GM12878 (cell line): Measurements from ENCODE around the gene ZNF200. TPM values are rescaled to one million over a fixed set of nuclear protein-coding genes. Genes with fewer than 3 reads are reported as not detected.

Experiments
- ATAC-seq: fragments of 200-7000 bp; cut with Tn5 transposase; 3 replicates; pipeline ENCODE4 v1.9.1; 2020; ENCODE audit warnings: mild to moderate bottlenecking, moderate library complexity
- BruUV-seq: library from RNA; stranded (reverse); fragments of 400-500 nt; replicated peaks from 2 replicates; lab custom pipeline; 2021; lab: Mats Ljungman, UMichigan
- CTCF ChIA-PET: fragments of 300-600 bp; sonication (Branson Sonifier 250); formaldehyde crosslinking; extraction: SDS; loops from one replicate; lab custom pipeline; 2021; ENCODE audit warnings: inconsistent platforms; lab: Yijun Ruan, JAX
- POLR2A ChIA-PET: fragments of 350-600 bp; formaldehyde crosslinking; extraction: SDS; loops from one replicate; lab custom pipeline; 2021; ENCODE audit warnings: inconsistent platforms; lab: Charles Lee
- RAD21 ChIA-PET: fragments of 300-600 bp; sonication (Branson Sonifier 250); formaldehyde crosslinking; loops from one replicate; lab custom pipeline; 2023; ENCODE audit warnings: antibody characterized with exemption; ENCODE audit not compliant: unreplicated experiment; lab: Charles Lee
- SMC1A ChIA-PET: fragments of 300-600 bp; sonication (Branson Sonifier 250); formaldehyde crosslinking; loops from one replicate; lab custom pipeline; 2023; ENCODE audit not compliant: unreplicated experiment, uncharacterized antibody; lab: Charles Lee
- DNase-seq: peaks from one replicate; pipeline ENCODE4 v3.0.0-alpha.2; 2011; ENCODE audit warnings: low read depth, low spot score
- FAIRE-seq: peaks from 3 replicates; lab custom pipeline; 2011; peaks lifted over from hg19 to GRCh38; lab: Jason Lieb, UNC
- H2AFZ ChIP-seq: 2 replicates; pipeline ENCODE4 v1.6.0; 2011; ENCODE audit warnings: low read depth, low read length, control low read depth; ENCODE audit not compliant: control insufficient read depth
- H3K27ac ChIP-seq: 2 replicates; pipeline ENCODE4 v1.5.1; 2011; ENCODE audit warnings: control low read depth; ENCODE audit not compliant: control insufficient read depth, insufficient read depth
- H3K27me3 ChIP-seq, 2 experiments: replicated peaks in 1 of 2; 2 replicates each; pipeline versions ENCODE4 v1.6.0 to v1.6.1; 2011; ENCODE audit warnings: low read length in 1 of 2; ENCODE audit not compliant: control insufficient read depth in 2 of 2, insufficient read depth in 2 of 2
- H3K36me3 ChIP-seq, 2 experiments: 2 replicates each; pipeline ENCODE4 v1.5.1; 2011; ENCODE audit warnings: low read length in 1 of 2; ENCODE audit not compliant: control insufficient read depth in 2 of 2, insufficient read depth in 2 of 2
- H3K4me1 ChIP-seq: 2 replicates; pipeline ENCODE4 v1.6.1; 2011; ENCODE audit warnings: mild to moderate bottlenecking, low read length, moderate library complexity, mixed read lengths; ENCODE audit not compliant: control insufficient read depth, insufficient read depth
- H3K4me2 ChIP-seq: 2 replicates; pipeline ENCODE4 v1.6.0; 2011; ENCODE audit warnings: control low read depth; ENCODE audit not compliant: control insufficient read depth, insufficient read depth
- H3K4me3 ChIP-seq: fragments of 200-600 bp; sonication (generic); 2 replicates; pipeline ENCODE4 v1.5.1; 2016
- H3K79me2 ChIP-seq: 2 replicates; pipeline ENCODE4 v1.6.0; 2011; ENCODE audit warnings: low read length; ENCODE audit not compliant: control insufficient read depth, insufficient read depth
- H3K9ac ChIP-seq: 2 replicates; pipeline ENCODE4 v1.8.0; 2011; ENCODE audit warnings: low read length, control low read depth, mixed read lengths; ENCODE audit not compliant: control insufficient read depth, insufficient read depth
- H3K9me3 ChIP-seq: replicated peaks from 3 replicates; pipeline ENCODE4 v1.5.1; 2011; ENCODE audit warnings: mild to moderate bottlenecking, low read length; ENCODE audit not compliant: control insufficient read depth, insufficient read depth
- H4K20me1 ChIP-seq: 2 replicates; pipeline ENCODE4 v1.6.0; 2011; ENCODE audit not compliant: control insufficient read depth, insufficient read depth
- BACH1 ChIP-seq: fragments of 450-650 bp; IDR thresholded peaks from 2 replicates; pipeline ENCODE4 v1.6.1; 2017; ENCODE audit warnings: mild to moderate bottlenecking, borderline replicate concordance
- CBFB ChIP-seq: IDR thresholded peaks from 2 replicates; pipeline ENCODE4 v1.6.1; 2016; ENCODE audit warnings: antibody characterized with exemption, low read depth
- CEBPB ChIP-seq, 2 experiments: fragments of 150-350 bp in 1 of 2; IDR thresholded peaks; 2 replicates each; pipeline ENCODE4 v1.6.1; 2012 to 2014; ENCODE audit warnings: low read depth in 2 of 2, low read length in 2 of 2, borderline replicate concordance in 1 of 2, inconsistent platforms in 1 of 2
- CREB1 ChIP-seq: IDR thresholded peaks from 2 replicates; pipeline ENCODE4 v1.6.1; 2012; ENCODE audit warnings: low read depth, mild to moderate bottlenecking, inconsistent platforms
- GATAD2B ChIP-seq: fragments of 450-650 bp; conservative IDR thresholded peaks from 2 replicates; pipeline ENCODE4 v1.6.1; 2017; ENCODE audit warnings: low read depth, mild to moderate bottlenecking, moderate library complexity
- KDM1A ChIP-seq: fragments of 200-600 bp; sonication (generic); IDR thresholded peaks from 2 replicates; pipeline ENCODE4 v1.6.1; 2016; ENCODE audit warnings: borderline replicate concordance
- MYB ChIP-seq: fragments of 150-350 bp; IDR thresholded peaks from 2 replicates; pipeline ENCODE4 v1.6.1; 2014; ENCODE audit warnings: mild to moderate bottlenecking, low read depth, low read length, borderline replicate concordance
- NFYA ChIP-seq: IDR thresholded peaks from 2 replicates; pipeline ENCODE4 v1.6.1; 2011; ENCODE audit warnings: low read depth, mild to moderate bottlenecking, low read length, improper control_type of control experiment, borderline replicate concordance
- SIX5 ChIP-seq: IDR thresholded peaks from 2 replicates; pipeline ENCODE4 v1.6.1; 2011; ENCODE audit warnings: mild to moderate bottlenecking, low read depth, low read length, moderate library complexity; ENCODE audit not compliant: severe bottlenecking
- SREBF1 ChIP-seq: IDR thresholded peaks from 2 replicates; pipeline ENCODE4 v1.6.1; 2012; ENCODE audit warnings: mild to moderate bottlenecking, low read length
- SRF ChIP-seq, 2 experiments: IDR thresholded peaks; 2 replicates each; pipeline ENCODE4 v1.6.1; 2011; ENCODE audit warnings: low read depth in 2 of 2, low read length in 2 of 2, mild to moderate bottlenecking in 1 of 2, moderate library complexity in 1 of 2
- USF1 ChIP-seq: IDR thresholded peaks from 2 replicates; pipeline ENCODE4 v1.6.1; 2011; ENCODE audit warnings: borderline replicate concordance, low read depth, mild to moderate bottlenecking, moderate library complexity, mixed read lengths, low read length; ENCODE audit not compliant: insufficient read depth; ENCODE audit errors: extremely low read length
- WRNIP1 ChIP-seq: IDR thresholded peaks from 2 replicates; pipeline ENCODE4 v1.6.1; 2011; ENCODE audit warnings: low read depth, low read length, improper control_type of control experiment, borderline replicate concordance
- ZBTB40 ChIP-seq: fragments of 450-650 bp; IDR thresholded peaks from 2 replicates; pipeline ENCODE4 v1.6.1; 2016; ENCODE audit warnings: mild to moderate bottlenecking, moderate library complexity, borderline replicate concordance
- ZNF207 ChIP-seq: fragments of 450-650 bp; IDR thresholded peaks from 2 replicates; pipeline ENCODE4 v1.6.1; 2014; ENCODE audit warnings: antibody characterized with exemption, mild to moderate bottlenecking, borderline replicate concordance
- WGBS: methylation state at CpG from one replicate; pipeline ENCODE4 v1.1.6; 2016; ENCODE audit warnings: low lambda C conversion rate; ENCODE audit not compliant: insufficient replicate concordance, insufficient coverage; ENCODE audit errors: missing lambda C conversion rate; 5-methylcytosine and 5-hydroxymethylcytosine counted together
- in situ Hi-C: fragments of 300-500 bp; cut with MboI; formaldehyde crosslinking; loops from 9 replicates; pipeline ENCODE4 v1.14.3; 2018; ENCODE audit warnings: mixed read lengths
- intact Hi-C: fragments of 100-400 bp; cut with micrococcal nuclease; formaldehyde crosslinking; loops from one replicate; pipeline ENCODE4 v1.14.2; 2022; ENCODE audit not compliant: unreplicated experiment
- polyA plus RNA-seq, 11 experiments: library from polyadenylated mRNA; depleted of rRNA in 4 of 11; unstranded in 6 of 11; stranded (reverse) in 5 of 11; fragments of >200 nt; fragmentation: Nextera tagmentation in 4 of 11; fragmentation: Illumina TruSeq in 1 of 11; extraction: Ambion mirVana in 4 of 11; extraction: Trizol in 1 of 11; gene quantifications; 1 replicate in 1 of 11; 2 replicates in 10 of 11; pipeline versions ENCODE4 v1.2.1 to v1.2.3, GENCODE V29; 2011 to 2016; ENCODE audit warnings: inconsistent platforms in 2 of 11, missing spikeins in 2 of 11, low read depth in 1 of 11
- total RNA-seq, 4 experiments: library from RNA; depleted of rRNA in 3 of 4; stranded (reverse); fragments of >200 nt in 3 of 4; fragmentation: Illumina TruSeq in 1 of 4; extraction: Trizol in 1 of 4; gene quantifications; 2 replicates each; pipeline versions ENCODE4 v1.2.1 to v1.2.3, GENCODE V29; 2013 to 2021

ZNF200 gene
- total and polyA plus RNA-seq, 10 of the 15 experiments (the other 5 are each of a cell fraction or from before 2014, with no cell fraction given) = 4.0 to 13.9 (median 9.6) TPM

GRCh38 chr16:3256866-3257465, 22.0 kb upstream of the ZNF200 start:
- Histone ChIP-seq H3K4me3 (no peak overlapping the region), H3K9me3 (no peaks in the 10 kb centered on the region), H3K36me3 (no peaks in the 10 kb centered on the region), H3K27ac (no peak overlapping the region), H2AFZ (no peak overlapping the region), H3K4me1 (no peaks in the 10 kb centered on the region), H4K20me1 (no peaks in the 10 kb centered on the region), H3K27me3 (no peaks in the 10 kb centered on the region), H3K79me2 (no peaks in the 10 kb centered on the region), H3K4me2 (no peak overlapping the region), H3K9ac (no peak overlapping the region)
- DNase-seq (no peak), ATAC-seq (no peak), FAIRE-seq (no peak)
- ChIA-PET POLR2A (no interaction called here), RAD21 (no interaction called here), SMC1A (no interaction called here), CTCF (interaction anchor here (4.1 kb wide), 1 partner anchor 10 kb away, joined by 14 read pairs; no protein-coding TSS in a partner anchor)
- in situ Hi-C loops (no loop called here), intact Hi-C loops (no loop called here)
- WGBS = 25% methylated on average over 9 of the region's 9 CpGs
- BruUV-seq = no TSS peak
- no peak for TF ChIP-seq CEBPB (IDR thresholded peaks at IDR 0.05; ENCODE audit: borderline replicate concordance in 1 of 2, low read depth in 2 of 2, low read length in 2 of 2)
- no peak for TF ChIP-seq SREBF1
- no peak for TF ChIP-seq WRNIP1
- no peak for TF ChIP-seq KDM1A
- no peak for TF ChIP-seq CBFB
- no peak for TF ChIP-seq ZBTB40
- no peak for TF ChIP-seq MYB
- TF ChIP-seq NFYA = no peak
- TF ChIP-seq USF1 = no peak
- TF ChIP-seq BACH1 = no peak
- no peak for TF ChIP-seq SIX5
- TF ChIP-seq GATAD2B = no peak
- no peak for TF ChIP-seq ZNF207
- no peak for TF ChIP-seq SRF (IDR thresholded peaks at IDR 0.05; ENCODE audit: low read depth in 2 of 2, low read length in 2 of 2)
- TF ChIP-seq CREB1 = no peak
